GM12891 (cell line): ENCODE data around the gene KCNK3.

Experiments used
- POLR2A ChIP-seq: IDR thresholded peaks from 2 replicates; pipeline ENCODE4 v1.6.1; 2011; ENCODE audit warnings: low read depth, low read length, control low read depth
- POLR2AphosphoS5 ChIP-seq: IDR thresholded peaks from 2 replicates; pipeline ENCODE4 v1.6.1; 2011; ENCODE audit warnings: low read depth, low read length, control low read depth

DNA sequence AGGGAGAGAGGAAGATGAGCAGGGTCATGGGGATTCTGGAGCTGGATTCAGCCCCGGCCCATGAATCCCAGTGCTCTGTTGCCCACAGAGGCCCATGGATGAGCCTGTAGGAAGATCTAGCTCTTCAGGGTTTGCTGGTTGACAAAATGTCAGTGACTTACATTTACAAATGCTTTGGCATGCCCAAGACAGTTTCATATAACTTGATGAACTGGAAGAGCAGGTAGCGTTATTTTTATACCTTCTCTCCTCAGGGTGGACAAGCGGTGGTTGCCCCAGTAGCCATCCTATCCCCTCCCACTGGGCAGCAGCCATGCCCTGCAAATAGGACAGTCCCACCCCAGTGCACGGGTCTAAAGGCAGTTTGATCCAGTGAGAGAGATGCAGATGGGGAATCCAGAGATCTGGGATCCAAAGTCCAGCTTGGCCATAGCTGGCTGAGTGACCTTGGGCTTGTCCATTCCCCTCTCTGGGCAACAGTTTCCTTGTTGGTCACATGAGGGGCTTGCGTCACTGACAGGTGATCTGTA is 21.5 kb upstream of the KCNK3 start:
- no peak for TF ChIP-seq POLR2A
- no peak for TF ChIP-seq POLR2AphosphoS5
